Lower leg skin (tissue), 4 donors: Measurements from ENCODE around the gene UNC13B. TPM values are rescaled to one million over a fixed set of nuclear protein-coding genes. Genes with fewer than 3 reads are reported as not detected.

ENCODE experiments used
- DNase-seq, 2 donors: peaks; one replicate each; pipeline ENCODE4 v3.0.0-alpha.2; 2019; ENCODE audit warnings: low spot score in 2 of 2
- H3K4me3 ChIP-seq: fragments of 200-600 bp; sonication (generic); 2 replicates; pipeline ENCODE4 v1.5.1; 2017; ENCODE audit warnings: mild to moderate bottlenecking, low read depth; ENCODE audit not compliant: poor library complexity, severe bottlenecking
- POLR2A ChIP-seq, 2 donors: fragments of 450-650 bp; IDR thresholded peaks; one replicate each; pipeline ENCODE4 v1.6.1; 2016 to 2017; ENCODE audit warnings: antibody characterized with exemption in 2 of 2, mild to moderate bottlenecking in 1 of 2, moderate library complexity in 1 of 2
- WGBS, 2 donors: methylation state at CpG; one replicate each; pipeline ENCODE4 v1.1.5; 2018; 5-methylcytosine and 5-hydroxymethylcytosine counted together
- intact Hi-C: fragments of 100-400 bp; cut with DNase I; formaldehyde crosslinking; loops from one replicate; pipeline ENCODE4 v1.15.0; 2023; ENCODE audit warnings: low total_unique reads
- total RNA-seq, 4 donors: library from RNA; depleted of rRNA; stranded (reverse); fragments of >200 nt; gene quantifications; one replicate each; pipeline ENCODE4 v1.1.0, GENCODE V29; 2016
- TF ChIP-seq, protein P1 (sequence below), 3 donors: fragments of 450-650 bp; IDR thresholded peaks; one replicate each; pipeline ENCODE4 v1.5.1; 2016; ENCODE audit warnings: antibody characterized with exemption in 3 of 3, mild to moderate bottlenecking in 3 of 3, moderate library complexity in 2 of 3

UNC13B gene
- total RNA-seq, 4 donors from 2014 or later, result 11.9 to 29.0 (median 27.5) TPM

- no peak for DNase-seq
- intact Hi-C loops, result no loop called here
- TF ChIP-seq, protein P1, sequence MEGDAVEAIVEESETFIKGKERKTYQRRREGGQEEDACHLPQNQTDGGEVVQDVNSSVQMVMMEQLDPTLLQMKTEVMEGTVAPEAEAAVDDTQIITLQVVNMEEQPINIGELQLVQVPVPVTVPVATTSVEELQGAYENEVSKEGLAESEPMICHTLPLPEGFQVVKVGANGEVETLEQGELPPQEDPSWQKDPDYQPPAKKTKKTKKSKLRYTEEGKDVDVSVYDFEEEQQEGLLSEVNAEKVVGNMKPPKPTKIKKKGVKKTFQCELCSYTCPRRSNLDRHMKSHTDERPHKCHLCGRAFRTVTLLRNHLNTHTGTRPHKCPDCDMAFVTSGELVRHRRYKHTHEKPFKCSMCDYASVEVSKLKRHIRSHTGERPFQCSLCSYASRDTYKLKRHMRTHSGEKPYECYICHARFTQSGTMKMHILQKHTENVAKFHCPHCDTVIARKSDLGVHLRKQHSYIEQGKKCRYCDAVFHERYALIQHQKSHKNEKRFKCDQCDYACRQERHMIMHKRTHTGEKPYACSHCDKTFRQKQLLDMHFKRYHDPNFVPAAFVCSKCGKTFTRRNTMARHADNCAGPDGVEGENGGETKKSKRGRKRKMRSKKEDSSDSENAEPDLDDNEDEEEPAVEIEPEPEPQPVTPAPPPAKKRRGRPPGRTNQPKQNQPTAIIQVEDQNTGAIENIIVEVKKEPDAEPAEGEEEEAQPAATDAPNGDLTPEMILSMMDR (IDR thresholded peaks at IDR 0.05), result no peak
- TF ChIP-seq POLR2A (IDR thresholded peaks at IDR 0.05), result no peak
- no peak overlapping the region for H3K4me3 ChIP-seq
These were observed 212.6 kb downstream of the UNC13B start for GRCh38 chr9:35374436-35374835.

- H3K4me3 ChIP-seq, result no peak overlapping the region
- 94 to 95% methylated on average over 5 of the region's 5 CpGs for WGBS, 2 donors
- no peak for TF ChIP-seq POLR2A (IDR thresholded peaks at IDR 0.05)
- TF ChIP-seq, protein P1 (IDR thresholded peaks at IDR 0.05), result no peak
- intact Hi-C loops, result no loop called here
- no peak for DNase-seq
These were observed 213.1 kb downstream of the UNC13B start for GRCh38 chr9:35374910-35375309.

- 89 to 95% methylated on average over 4 of the region's 4 CpGs for WGBS, 2 donors
- TF ChIP-seq, protein P1 (IDR thresholded peaks at IDR 0.05), result no peak
- no peak for TF ChIP-seq POLR2A (IDR thresholded peaks at IDR 0.05)
These were observed 218.2 kb downstream of the UNC13B start for GRCh38 chr9:35380039-35380438.

GRCh38 chr9:35380619-35381018, 218.8 kb downstream of the UNC13B start:
- TF ChIP-seq, protein P1 (IDR thresholded peaks at IDR 0.05), result no peak
- no peak for TF ChIP-seq POLR2A (IDR thresholded peaks at IDR 0.05)
- H3K4me3 ChIP-seq, result no peak overlapping the region
- intact Hi-C loops, result no loop called here
- 91 to 96% methylated on average over 2 of the region's 2 CpGs for WGBS, 2 donors
- no peak for DNase-seq

More at GRCh38 chr9:35380039-35380438, 218.2 kb downstream of the UNC13B start:
- no peak overlapping the region for H3K4me3 ChIP-seq
- no peak for DNase-seq
- intact Hi-C loops, result no loop called here

DNA sequence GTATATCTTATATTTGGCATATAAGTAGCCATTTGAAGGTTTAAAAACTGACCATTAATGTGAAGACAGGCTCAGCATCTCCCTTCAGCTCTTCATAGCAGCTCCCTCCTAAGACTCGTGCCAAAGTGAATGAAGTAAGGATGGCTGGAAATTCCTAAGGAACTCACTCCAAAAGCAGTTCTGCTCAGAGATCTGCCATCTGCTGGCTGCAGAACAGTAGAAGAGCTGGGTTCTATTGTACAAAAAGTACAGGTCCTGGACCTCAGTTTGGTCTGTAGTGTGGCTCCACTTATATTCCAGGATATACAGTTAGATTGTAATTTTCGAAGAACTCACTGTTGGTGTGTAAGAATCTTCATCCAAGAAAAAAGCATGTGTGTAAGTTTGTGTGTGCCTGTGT, 223.2 kb downstream of the UNC13B start:
- intact Hi-C loops, result no loop called here
- no peak for DNase-seq
- TF ChIP-seq POLR2A (IDR thresholded peaks at IDR 0.05), result no peak
- TF ChIP-seq, protein P1 (IDR thresholded peaks at IDR 0.05), result no peak
- WGBS, 2 donors, result 58 to 62% methylated on average over 2 of the region's 2 CpGs
- no peak overlapping the region for H3K4me3 ChIP-seq

GRCh38 chr9:35395076-35395705, 233.4 kb downstream of the UNC13B start:
- no peak overlapping the region for H3K4me3 ChIP-seq
- 88% methylated on average over 4 of the region's 4 CpGs for WGBS, 2 donors
- DNase-seq, result peak in 1 of 2 donors; percentile 80
- TF ChIP-seq POLR2A (IDR thresholded peaks at IDR 0.05), result no peak
- TF ChIP-seq, protein P1 (IDR thresholded peaks at IDR 0.05), result no peak
- intact Hi-C loops, result no loop called here
